Brain microvascular endothelial cell (primary cell): ENCODE results near the gene KCNG1.
A peak's percentile ranks its signal among the peaks of the same experiment; 100 is the strongest.

ENCODE experiments used
- DNase-seq: peaks from one replicate; pipeline ENCODE4 v3.0.0-alpha.2; 2020
- H3K27ac ChIP-seq: fragments of 250-450 bp; sonication (Bioruptor Pico); 2 replicates; pipeline ENCODE4 v1.5.1; 2020; ENCODE audit warnings: mild to moderate bottlenecking, moderate library complexity
- H3K27me3 ChIP-seq: fragments of 250-450 bp; sonication (Bioruptor Pico); replicated peaks from 2 replicates; pipeline ENCODE4 v1.5.1; 2020; ENCODE audit warnings: mild to moderate bottlenecking
- H3K36me3 ChIP-seq: fragments of 250-450 bp; sonication (Bioruptor Pico); replicated peaks from 2 replicates; pipeline ENCODE4 v1.5.1; 2020; ENCODE audit warnings: mild to moderate bottlenecking
- H3K4me3 ChIP-seq: 2 replicates; pipeline ENCODE4 v1.5.1; 2011; ENCODE audit warnings: low read depth, mild to moderate bottlenecking, control low read depth, low read length, moderate library complexity
- in situ Hi-C: cut with HindIII; loops from 2 replicates; pipeline ENCODE4 v1.10.0; 2017; ENCODE audit warnings: low sequenced_read_pairs, low pct_ligation_motif_present
- TF ChIP-seq, protein P1 (sequence below): IDR thresholded peaks from 2 replicates; pipeline ENCODE4 v1.5.1; 2011; ENCODE audit warnings: low read depth, mild to moderate bottlenecking, moderate library complexity, low read length, control low read depth, inconsistent platforms; ENCODE audit errors: missing control alignments

Gene KCNG1, protein sequence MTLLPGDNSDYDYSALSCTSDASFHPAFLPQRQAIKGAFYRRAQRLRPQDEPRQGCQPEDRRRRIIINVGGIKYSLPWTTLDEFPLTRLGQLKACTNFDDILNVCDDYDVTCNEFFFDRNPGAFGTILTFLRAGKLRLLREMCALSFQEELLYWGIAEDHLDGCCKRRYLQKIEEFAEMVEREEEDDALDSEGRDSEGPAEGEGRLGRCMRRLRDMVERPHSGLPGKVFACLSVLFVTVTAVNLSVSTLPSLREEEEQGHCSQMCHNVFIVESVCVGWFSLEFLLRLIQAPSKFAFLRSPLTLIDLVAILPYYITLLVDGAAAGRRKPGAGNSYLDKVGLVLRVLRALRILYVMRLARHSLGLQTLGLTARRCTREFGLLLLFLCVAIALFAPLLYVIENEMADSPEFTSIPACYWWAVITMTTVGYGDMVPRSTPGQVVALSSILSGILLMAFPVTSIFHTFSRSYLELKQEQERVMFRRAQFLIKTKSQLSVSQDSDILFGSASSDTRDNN

DNA sequence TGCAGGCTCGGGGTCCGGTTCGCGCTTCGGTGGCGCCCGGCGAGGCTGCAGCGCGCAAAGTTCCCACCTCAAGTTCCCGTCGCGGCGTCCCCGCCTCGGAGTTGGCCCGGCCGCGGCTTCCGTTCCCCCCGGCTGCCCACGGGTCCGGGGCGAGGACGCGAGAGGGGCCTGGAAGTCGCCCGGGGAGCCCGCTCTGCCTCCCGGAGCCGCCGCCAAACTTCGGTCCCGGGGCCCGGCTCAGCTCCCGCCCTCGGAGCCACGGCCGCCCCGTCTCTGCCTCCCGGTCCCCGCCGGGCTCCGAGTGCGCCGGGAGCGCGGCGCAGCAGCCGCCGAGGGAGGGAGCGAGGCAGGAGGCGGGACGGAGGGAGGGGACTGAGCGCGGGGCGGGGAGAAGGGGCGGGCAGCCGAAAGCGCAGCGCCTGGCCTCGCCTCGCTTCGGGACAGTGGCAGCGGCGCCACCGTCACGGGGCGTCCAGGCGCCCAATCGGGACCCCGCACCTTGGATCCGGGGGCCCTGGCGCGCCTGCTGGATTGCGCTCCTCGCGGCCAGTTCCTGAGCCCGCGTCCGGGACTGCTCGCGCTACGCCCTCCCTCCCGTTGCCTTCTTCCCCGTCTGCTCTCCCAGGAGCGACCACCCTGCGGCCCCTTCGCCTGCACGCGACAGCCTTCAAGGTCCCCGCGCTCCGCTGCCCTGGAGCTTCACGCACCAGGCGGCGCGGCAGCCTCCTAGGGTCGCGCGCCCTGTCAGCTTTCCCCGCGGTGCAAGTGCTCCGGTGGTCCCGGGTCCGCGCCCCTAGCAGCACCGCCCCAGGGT, at the start of gene KCNG1:
KCNG1 (minus strand) TSS at position 305 of the 814 bp plus-strand sequence. CDS start 12,769 bp downstream, outside the sequence.
- peak within 1 kb of the TSS; percentile 88 for H3K4me3 ChIP-seq
- no peaks in the 10 kb centered on the region for H3K27me3 ChIP-seq
- H3K36me3 ChIP-seq: peaks cover 23% of the 10 kb centered on the region
- DNase-seq: peak; percentile 63
- peak within 1 kb of the TSS; percentile 79 for H3K27ac ChIP-seq
- in situ Hi-C loops: no loop called here
- TF ChIP-seq, protein P1, sequence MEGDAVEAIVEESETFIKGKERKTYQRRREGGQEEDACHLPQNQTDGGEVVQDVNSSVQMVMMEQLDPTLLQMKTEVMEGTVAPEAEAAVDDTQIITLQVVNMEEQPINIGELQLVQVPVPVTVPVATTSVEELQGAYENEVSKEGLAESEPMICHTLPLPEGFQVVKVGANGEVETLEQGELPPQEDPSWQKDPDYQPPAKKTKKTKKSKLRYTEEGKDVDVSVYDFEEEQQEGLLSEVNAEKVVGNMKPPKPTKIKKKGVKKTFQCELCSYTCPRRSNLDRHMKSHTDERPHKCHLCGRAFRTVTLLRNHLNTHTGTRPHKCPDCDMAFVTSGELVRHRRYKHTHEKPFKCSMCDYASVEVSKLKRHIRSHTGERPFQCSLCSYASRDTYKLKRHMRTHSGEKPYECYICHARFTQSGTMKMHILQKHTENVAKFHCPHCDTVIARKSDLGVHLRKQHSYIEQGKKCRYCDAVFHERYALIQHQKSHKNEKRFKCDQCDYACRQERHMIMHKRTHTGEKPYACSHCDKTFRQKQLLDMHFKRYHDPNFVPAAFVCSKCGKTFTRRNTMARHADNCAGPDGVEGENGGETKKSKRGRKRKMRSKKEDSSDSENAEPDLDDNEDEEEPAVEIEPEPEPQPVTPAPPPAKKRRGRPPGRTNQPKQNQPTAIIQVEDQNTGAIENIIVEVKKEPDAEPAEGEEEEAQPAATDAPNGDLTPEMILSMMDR: peak; percentile 4

DNA sequence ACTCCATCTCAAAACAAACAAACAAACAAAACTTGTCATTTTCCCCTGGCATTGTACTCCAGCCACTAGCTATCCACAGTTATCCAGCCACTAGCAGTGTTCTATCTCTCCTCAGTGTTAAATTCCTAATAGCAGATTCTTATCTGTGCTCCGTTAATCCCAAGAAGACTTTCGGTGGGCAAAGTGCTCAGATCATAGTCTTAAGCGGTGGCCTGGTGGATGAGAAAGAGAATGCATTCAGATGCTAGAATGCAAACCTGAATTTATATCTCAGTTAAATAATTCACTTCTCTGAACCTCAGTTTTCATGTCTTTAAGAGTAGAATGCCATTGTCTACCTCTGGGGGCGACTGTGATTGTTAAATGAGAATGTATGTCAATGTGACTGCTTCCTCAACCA, 47.7 kb upstream of the KCNG1 start:
- no peak overlapping the region for H3K27ac ChIP-seq
- DNase-seq: no peak
- in situ Hi-C loops: no loop called here
- no peaks in the 10 kb centered on the region for H3K27me3 ChIP-seq
- TF ChIP-seq, protein P1: no peak
- H3K4me3 ChIP-seq: no peak overlapping the region
- no peaks in the 10 kb centered on the region for H3K36me3 ChIP-seq

DNA sequence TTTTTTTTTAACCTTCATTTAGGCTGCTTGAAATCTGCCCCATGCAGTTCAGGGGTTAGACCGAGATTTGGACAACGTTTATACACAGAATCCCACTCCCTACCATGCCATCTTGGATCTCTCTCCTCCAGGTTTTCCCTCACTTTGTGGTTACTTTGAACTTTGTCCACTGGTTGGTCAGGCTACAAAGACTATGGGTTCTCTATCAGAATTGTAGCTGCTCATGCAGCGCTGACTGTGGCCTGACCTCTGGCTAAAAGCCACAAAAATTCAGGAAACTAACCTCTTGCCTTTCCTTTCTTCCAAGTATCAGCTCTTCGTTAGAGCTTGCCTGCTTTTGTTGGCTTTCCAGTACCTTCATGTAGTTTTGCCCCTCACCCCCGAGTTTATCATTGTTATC, 44.9 kb upstream of the KCNG1 start:
- Histone ChIP-seq H3K36me3 (no peaks in the 10 kb centered on the region), H3K4me3 (no peak overlapping the region), H3K27ac (no peak overlapping the region), H3K27me3 (no peaks in the 10 kb centered on the region)
- TF ChIP-seq, protein P1: no peak
- in situ Hi-C loops: no loop called here
- DNase-seq: no peak

DNA sequence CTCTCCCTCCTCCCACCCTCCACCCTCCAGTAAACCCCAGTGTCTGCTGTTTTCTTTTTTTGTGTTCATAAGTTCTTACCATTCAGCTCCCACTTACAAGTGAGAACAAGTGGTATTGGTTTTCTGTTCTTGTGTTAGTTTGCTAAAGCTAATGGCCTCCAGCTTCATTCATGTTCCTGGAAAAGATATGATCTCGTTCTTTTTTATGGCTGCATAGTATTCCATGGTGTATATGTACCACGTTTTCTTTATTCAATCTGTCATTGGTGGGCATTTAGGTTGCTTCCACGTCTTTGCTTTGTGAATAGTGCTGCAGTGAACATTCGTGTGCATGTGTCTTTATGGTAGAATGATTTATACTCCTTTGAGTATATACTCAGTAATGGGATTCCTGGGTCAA, 42.7 kb upstream of the KCNG1 start:
- TF ChIP-seq, protein P1: no peak
- DNase-seq: no peak
- H3K36me3 ChIP-seq: no peaks in the 10 kb centered on the region
- in situ Hi-C loops: no loop called here
- H3K4me3 ChIP-seq: no peak overlapping the region
- no peak overlapping the region for H3K27ac ChIP-seq
- H3K27me3 ChIP-seq: no peaks in the 10 kb centered on the region

DNA sequence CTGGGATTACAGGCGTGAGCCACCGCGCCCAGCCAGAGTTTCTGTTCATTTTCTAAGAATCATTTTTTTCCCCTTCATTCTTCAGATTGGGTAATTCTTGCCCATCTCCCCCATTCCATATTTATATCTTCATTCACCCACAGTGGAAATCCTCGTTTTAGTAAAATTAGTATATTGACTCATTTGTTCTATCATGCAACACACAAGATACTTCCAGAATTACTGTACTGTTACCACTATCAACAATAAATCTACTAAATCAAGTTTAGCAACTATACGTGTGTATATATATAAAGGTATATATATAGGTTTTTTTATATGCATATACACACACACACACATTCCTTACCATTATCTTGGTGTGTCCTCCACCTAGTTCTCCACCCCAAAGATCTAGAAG, 41.2 kb upstream of the KCNG1 start:
- H3K27ac ChIP-seq: no peak overlapping the region
- H3K4me3 ChIP-seq: no peak overlapping the region
- no peaks in the 10 kb centered on the region for H3K36me3 ChIP-seq
- TF ChIP-seq, protein P1: no peak
- DNase-seq: no peak
- in situ Hi-C loops: no loop called here
- H3K27me3 ChIP-seq: no peaks in the 10 kb centered on the region
